T47D (cell line): ENCODE results near the gene RSAD1.
A peak's percentile ranks its signal among the peaks of the same experiment; 100 is the strongest.

ENCODE experiments used
- DNase-seq, 2 experiments: peaks; one replicate each; pipeline versions ENCODE4 v3.0.0 to v3.0.0-alpha.2; 2011 to 2012; ENCODE audit warnings: low read depth in 1 of 2, low spot score in 1 of 2
- JUND ChIP-seq: IDR thresholded peaks from 2 replicates; pipeline ENCODE4 v1.6.1; 2012; ENCODE audit warnings: low read depth
- in situ Hi-C: cut with HindIII; loops from 2 replicates; pipeline ENCODE4 v1.10.0; 2016; ENCODE audit warnings: low sequenced_read_pairs, low pct_unique_long_range_greater_than_20kb

The RSAD1 gene

DNA sequence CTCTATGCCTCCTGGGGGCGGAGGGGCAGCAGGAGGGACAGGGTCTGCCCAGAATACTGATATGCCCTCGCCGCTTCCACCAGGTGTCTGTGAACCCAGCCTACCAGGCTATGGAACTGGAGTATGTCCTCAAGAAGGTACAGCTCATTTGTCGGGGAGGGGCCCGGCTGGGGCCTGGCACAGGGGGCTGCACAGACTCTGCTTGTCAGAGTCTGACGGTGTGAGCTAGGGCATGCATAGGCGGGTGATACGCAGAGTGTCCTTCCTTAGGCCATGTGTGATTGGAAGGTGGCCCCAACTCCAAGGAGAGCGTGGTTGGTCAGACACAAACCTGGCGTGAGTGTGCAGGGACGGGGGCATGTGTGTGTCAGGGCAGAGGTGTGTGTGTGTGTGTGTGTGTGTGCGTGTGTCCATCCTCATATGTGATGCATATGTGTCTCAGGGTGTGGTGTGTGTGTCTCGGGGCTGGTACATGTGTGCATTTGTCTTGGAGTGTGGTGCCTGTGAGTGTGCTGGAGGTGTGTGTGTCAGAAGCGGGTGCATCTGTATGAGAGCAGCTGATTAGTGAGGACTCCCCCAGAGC, 17.0 kb upstream of the RSAD1 start:
- in situ Hi-C loops = no loop called here
- no peak for TF ChIP-seq JUND
- DNase-seq = no peak

DNA sequence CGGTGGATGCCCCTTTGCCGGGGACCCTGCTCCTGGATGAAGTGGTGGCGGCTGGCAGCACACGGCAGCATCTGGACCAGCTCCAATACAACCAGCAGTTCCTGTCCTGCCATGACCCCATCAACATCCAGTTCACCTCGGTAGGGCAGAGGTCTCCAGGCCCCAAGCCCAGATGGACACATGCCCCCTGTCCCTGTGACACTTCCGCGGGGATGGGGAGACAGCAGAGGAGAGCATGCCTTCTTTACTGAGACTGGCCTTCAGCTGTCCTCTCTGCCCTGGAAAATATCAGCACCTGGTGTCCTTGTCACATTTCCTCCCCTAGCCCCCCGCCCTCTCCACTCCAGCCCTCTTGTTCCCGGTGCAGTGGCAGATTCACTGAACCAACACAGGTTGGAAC, 16.2 kb upstream of the RSAD1 start:
- in situ Hi-C loops = no loop called here
- TF ChIP-seq JUND = no peak
- DNase-seq = no peak

DNA sequence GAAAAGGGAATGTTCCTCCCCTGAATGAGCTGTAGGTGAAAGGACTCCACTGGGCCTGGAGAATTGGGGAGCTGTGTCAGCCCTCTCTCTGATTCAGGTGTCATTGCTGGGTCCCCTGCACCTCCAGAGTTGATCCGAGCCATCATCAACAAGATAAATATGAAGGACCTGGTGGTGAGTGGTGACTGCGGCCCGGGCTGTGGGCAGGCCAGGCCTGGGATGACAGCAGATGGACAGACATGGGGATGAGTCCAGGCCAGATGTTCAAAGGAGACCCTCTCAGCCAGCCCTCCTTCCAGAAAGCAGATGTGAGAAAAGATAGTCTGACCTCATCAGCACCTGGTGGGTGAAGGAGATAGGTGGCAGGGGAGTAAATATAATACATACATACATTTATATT, 14.5 kb upstream of the RSAD1 start:
- TF ChIP-seq JUND = no peak
- in situ Hi-C loops = no loop called here
- DNase-seq = no peak

DNA sequence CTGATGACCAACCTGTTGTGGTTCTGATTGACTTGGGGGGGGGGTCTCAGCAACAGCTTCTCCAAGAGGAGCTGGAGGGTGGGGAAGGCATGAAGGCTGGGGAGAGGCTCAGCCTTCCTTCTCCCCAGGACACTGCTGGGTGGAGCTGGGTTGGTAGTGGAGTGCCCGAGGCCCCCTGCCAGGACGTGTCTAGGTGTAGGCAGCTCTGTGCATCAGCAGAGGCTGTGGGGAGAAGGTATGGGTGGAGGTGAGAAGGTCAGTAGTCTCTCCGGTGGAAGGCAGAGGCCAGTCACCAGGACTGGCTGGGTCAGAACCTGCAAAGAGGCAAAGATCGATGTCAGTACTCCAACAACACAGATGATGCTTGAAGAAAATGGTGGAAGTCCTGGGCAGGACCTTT, 13.9 kb upstream of the RSAD1 start:
- in situ Hi-C loops = no loop called here
- no peak for DNase-seq
- no peak for TF ChIP-seq JUND

DNA sequence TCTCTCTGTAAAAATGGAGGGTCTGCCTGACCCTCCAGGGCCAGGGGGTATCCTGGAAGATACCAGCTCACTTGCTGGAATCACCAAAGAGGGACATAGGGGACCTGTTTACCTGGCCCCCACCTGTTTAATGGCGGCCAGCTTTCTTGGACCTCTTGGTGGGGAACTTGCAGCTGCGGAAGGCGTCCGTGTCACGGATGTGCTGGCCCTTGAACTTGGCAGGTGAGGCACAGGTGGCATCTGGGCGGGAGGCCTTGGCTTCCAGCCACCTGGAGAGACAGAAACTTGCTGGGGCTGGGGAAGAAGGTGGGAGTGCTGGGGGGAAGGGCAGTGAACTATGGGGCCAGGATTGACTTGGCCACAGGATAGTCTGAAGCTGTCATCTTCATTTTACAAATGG, 13.5 kb upstream of the RSAD1 start:
- no peak for DNase-seq
- TF ChIP-seq JUND = no peak
- in situ Hi-C loops = no loop called here

DNA sequence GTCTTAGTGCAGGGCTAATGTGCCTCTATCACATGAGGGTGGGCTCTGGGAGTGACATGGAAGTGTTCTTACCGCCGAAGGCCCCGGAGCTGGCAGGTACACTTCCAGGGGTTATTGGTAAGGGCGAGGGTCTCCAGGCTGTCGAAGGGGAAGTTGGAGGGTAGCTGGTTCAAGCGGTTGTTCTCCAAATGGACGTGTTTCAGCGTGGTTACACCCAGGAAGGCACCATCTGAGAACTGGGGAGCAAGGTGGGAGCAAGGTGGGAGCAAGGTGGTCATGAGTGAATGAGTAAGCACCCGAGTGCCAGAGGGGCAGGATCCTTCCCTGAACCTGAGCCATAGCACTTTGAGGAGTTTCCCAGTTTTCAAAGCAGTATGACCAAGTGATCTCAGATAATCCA, 13.0 kb upstream of the RSAD1 start:
- in situ Hi-C loops = no loop called here
- no peak for DNase-seq
- no peak for TF ChIP-seq JUND

DNA sequence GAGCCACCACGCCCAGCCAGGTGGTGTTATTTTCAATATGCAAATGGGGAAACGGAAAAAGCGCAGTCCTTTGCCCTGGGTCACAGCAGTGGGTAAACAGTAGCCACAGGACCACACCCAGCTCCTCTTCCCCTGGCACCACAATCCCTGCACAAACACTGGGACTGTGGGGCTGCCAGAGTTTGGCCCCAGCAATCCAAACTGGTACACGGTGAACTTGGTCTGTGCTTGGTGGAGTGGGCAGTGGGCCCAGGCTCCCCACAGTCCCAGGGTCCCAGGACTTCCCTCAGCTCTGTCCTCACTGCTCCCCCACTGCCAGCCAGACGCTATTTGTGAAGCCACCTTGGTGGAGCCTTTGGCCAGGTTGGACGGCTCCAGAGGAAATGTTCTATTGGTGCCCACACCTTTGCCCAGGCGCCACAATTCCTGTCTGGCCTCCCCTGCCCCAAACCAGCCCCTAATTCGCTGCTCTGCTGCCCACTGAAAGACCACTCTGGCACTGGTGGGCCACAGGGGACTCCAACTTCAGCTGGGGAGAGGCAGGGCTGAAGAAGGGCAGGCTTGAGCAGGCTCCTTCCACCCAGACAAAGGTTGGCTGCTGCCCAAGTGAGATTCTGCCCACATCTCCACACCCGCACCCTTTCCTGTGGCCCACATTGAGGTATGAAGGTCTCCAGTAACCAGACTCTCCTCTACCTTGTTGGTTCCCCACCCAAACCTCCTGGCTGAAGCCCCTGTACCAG, 12.1 kb upstream of the RSAD1 start:
- peak in 1 of 2 experiments; percentile 82 for DNase-seq
- in situ Hi-C loops = no loop called here
- TF ChIP-seq JUND = no peak

DNA sequence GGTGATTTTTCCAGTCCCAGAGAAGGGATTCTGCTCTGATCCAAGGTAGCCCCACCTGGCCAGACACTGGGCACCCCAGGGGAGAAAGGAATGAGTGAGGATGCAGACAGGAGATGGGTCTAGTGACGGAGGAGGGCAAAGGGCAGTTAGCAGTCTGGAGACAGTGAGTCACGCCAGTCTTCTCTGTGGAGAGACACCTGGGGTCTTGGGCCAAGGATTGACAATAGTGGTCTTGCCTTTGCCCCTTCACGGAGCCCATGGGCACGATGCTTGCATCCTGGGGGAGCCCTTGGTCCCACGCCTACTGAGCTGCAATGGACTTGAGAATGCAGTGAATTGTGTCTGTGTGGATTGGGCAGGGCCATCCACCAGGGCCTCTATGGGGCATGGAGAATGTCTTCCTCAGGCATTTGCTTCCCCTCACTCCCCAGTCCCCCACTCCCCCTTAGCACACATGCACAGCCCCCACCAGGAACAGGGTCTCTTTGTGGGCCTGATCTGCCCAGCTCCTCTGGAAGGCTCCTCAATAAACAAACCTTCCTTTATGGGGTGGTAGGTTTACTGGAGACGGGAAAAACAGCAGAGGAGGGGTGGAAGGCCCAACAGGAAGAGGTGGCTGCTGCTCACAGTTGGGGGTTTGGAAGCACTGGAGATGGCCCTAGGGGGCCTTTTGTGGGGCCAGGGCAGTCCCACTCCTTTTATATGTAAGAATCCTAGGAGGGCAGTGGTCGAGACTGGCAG, 11.4 kb upstream of the RSAD1 start:
- DNase-seq = no peak
- in situ Hi-C loops = no loop called here
- TF ChIP-seq JUND = no peak

DNA sequence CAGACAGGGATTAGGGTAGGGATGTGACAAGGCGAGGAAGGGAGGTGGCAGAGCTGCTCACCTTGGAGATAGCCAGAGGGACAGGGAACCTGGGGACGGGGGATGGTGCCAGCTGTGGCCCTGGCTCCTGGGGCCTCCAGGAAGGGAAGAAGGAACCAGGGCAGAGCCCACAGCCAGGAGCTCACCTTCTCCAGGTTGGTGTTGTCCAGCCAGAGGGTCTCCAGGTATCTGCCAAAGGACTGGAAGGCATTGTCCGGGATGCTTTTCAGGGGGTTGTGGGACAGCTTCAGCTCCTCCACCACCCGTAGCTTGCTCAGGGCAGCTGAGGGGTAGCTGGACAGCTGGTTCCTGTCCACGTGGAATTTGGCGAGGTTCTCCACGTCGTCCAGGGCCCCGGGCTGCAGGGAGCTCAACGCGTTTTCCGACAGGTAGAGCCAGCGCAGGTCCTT, 10.8 kb upstream of the RSAD1 start:
- TF ChIP-seq JUND = no peak
- in situ Hi-C loops = no loop called here
- no peak for DNase-seq

DNA sequence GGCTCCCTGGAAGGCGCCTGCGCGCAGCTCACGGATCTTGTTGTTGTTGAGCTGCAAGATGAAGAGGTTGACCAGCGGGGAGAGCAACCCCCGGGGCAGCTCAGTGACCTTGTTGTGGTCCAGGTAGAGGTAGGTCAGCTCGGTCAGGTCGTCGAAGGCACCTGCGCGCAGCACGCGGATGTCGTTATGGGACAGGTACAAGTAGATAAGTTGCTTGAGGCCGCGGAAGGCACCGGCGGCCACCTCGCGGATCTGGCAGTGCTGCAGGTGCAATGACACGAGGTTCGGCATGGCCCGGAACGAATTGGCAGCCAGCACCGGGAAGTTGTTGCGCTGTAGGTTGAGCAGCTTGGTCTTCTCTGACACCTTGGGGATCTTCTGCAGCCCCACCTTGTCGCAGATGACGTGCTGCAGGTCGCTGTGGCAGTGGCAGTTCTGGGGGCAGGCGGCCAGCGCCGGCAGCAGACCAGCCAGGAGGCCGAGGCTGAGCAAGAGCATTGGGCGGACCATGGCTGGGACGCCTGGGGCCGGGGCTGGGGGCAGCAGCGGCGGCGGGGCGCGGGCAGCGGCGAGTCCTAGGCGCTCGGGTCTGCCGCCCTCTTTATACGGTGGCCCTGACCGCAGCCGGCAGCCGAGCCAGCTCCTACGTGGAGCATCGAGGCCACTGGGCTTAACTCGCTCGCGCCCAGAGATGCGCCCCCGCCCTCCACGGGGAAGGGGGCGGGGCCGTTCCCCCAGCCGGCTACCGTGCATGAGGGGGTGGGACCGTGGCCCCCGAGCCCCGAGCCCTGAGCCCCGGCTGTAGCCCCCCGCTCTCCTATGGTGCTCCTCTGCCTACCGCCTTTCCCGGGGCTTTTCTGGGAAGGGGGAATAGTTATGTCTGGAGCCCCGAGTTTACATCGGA, 10.1 kb upstream of the RSAD1 start, which contains the start of gene CHAD:
CHAD (minus strand) TSS at position 577 of the 904 bp plus-strand sequence; CDS start at position 510, 67 bp downstream.
- no peak for TF ChIP-seq JUND
- in situ Hi-C loops = no loop called here
- DNase-seq = no peak

DNA sequence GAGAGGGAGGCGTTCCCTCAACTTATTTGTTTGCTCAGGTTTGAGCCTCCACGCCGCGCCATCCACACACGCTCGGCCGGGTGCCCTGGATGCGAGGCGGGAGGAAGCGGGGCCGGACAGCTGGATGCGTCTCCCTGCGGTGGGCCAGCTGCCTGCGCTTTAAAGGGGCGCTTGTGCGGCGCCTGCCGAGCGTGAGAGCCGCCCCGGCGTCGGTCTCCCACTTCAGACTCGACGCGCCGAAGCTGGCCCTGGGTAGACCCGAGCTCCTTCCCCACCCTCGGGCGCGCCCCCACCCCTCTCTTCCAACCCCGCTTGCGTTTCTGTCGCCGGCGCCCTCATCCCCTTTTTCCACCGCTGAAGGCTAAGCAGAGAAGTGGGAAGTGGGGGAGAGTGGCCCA, 9.5 kb upstream of the RSAD1 start:
- DNase-seq = no peak
- TF ChIP-seq JUND = no peak
- in situ Hi-C loops = no loop called here

DNA sequence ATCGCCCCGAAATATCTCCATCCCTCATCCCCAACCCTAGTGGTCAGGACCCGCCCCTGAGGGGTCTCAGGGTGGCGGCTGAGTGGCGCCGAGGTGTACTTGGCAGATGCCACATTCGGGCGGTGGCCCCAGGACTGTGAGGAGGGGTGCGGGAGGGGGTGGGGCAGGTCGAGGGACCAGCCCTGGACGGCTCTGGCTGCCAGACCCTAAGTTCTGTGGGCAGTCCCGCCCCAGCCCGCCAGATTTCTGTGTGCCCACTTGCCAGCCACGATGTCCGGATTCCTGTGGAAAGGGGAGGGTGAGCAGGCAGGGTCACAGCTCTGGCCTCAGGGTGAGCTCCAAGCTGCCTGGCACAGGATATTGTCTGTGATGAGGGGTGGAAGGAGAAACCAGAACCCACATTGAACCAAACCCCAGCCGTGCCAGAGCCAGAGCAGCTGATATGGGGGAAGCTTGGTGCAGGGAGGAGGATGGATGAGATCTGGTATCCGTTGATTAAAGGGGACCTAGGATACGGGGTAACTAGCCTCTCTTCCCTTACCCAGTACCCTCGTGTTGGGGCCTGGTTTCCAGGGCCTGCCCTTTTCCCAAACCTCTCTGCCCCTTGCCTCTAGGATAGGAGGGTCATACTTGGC, 8.9 kb upstream of the RSAD1 start:
- DNase-seq = no peak
- no peak for TF ChIP-seq JUND
- in situ Hi-C loops = no loop called here
